H1 (cell line): ENCODE measurements around the gene MIB1. TPM values are rescaled to one million over a fixed set of nuclear protein-coding genes. Genes with fewer than 3 reads are reported as not detected.

Experiments used
- CTCF ChIA-PET: fragments of 300-600 bp; sonication (Branson Sonifier 250); formaldehyde crosslinking; loops from one replicate; lab custom pipeline; 2021; ENCODE audit not compliant: partially characterized antibody; lab: Charles Lee
- POLR2A ChIA-PET: fragments of 300-600 bp; sonication (Branson Sonifier 250); formaldehyde crosslinking; loops from one replicate; lab custom pipeline; 2021; ENCODE audit warnings: inconsistent platforms; ENCODE audit not compliant: partially characterized antibody; lab: Charles Lee
- DNase-seq, 2 experiments: peaks; one replicate each; pipeline versions ENCODE4 v3.0.0 to v3.0.0-alpha.2; 2010 to 2022; ENCODE audit warnings: low spot score in 2 of 2, low read depth in 1 of 2, mixed read lengths in 1 of 2
- FAIRE-seq: peaks from 2 replicates; lab custom pipeline; 2011; peaks lifted over from hg19 to GRCh38; lab: Jason Lieb, UNC
- H2AFZ ChIP-seq: 2 replicates; pipeline ENCODE4 v1.8.1; 2012; ENCODE audit warnings: low read length, inconsistent platforms
- H2AK5ac ChIP-seq: 2 replicates; pipeline ENCODE4 v1.6.1; 2013; ENCODE audit warnings: low read depth, low read length
- H2BK120ac ChIP-seq: replicated peaks from 2 replicates; pipeline ENCODE3; 2013; ENCODE audit warnings: low read depth, low read length, inconsistent platforms
- H2BK12ac ChIP-seq: 2 replicates; pipeline ENCODE4 v1.6.1; 2013; ENCODE audit warnings: low read depth, low read length
- H2BK15ac ChIP-seq: 2 replicates; pipeline ENCODE4 v1.6.1; 2013; ENCODE audit warnings: low read length
- H2BK20ac ChIP-seq: 2 replicates; pipeline ENCODE4 v1.6.1; 2013; ENCODE audit warnings: low read length
- H2BK5ac ChIP-seq: 2 replicates; pipeline ENCODE4 v1.6.1; 2013; ENCODE audit warnings: low read depth, low read length
- H3K14ac ChIP-seq: 2 replicates; pipeline ENCODE4 v1.6.1; 2013; ENCODE audit warnings: inconsistent platforms; ENCODE audit not compliant: insufficient read length
- H3K18ac ChIP-seq: 2 replicates; pipeline ENCODE4 v1.6.1; 2013; ENCODE audit warnings: low read length; ENCODE audit errors: extremely low read depth
- H3K23ac ChIP-seq: 2 replicates; pipeline ENCODE4 v1.6.1; 2013; ENCODE audit warnings: inconsistent platforms; ENCODE audit not compliant: insufficient read length
- H3K23me2 ChIP-seq: 2 replicates; pipeline ENCODE4 v1.6.1; 2013; ENCODE audit warnings: low read depth, low read length
- H3K27ac ChIP-seq: 2 replicates; pipeline ENCODE4 v1.6.1; 2011; ENCODE audit warnings: low read depth, low read length, inconsistent platforms
- H3K27me3 ChIP-seq, 4 experiments: replicated peaks in 1 of 4; 1 replicate in 1 of 4; 2 replicates in 3 of 4; pipeline versions ENCODE4 v1.6.1 to v1.8.1; 2011 to 2013; ENCODE audit warnings: low read length in 3 of 4, mild to moderate bottlenecking in 3 of 4, inconsistent platforms in 2 of 4, mixed read lengths in 2 of 4, moderate library complexity in 1 of 4; ENCODE audit not compliant: control insufficient read depth in 3 of 4, insufficient read depth in 3 of 4; ENCODE audit errors: extremely low read depth in 1 of 4
- H3K36me3 ChIP-seq, 4 experiments: 2 replicates each; pipeline versions ENCODE4 v1.6.1 to v1.8.1; 2011 to 2013; ENCODE audit warnings: mild to moderate bottlenecking in 4 of 4, low read length in 3 of 4, moderate library complexity in 2 of 4, control low read depth in 1 of 4, inconsistent platforms in 1 of 4; ENCODE audit not compliant: insufficient read depth in 4 of 4, control insufficient read depth in 2 of 4
- H3K4ac ChIP-seq: replicated peaks from 2 replicates; pipeline ENCODE3; 2013; ENCODE audit warnings: low read length, low read depth, mixed read lengths, inconsistent platforms; ENCODE audit not compliant: insufficient read length
- H3K4me1 ChIP-seq, 4 experiments: replicated peaks in 1 of 4; 1 replicate in 1 of 4; 2 replicates in 3 of 4; pipeline versions ENCODE4 v1.6.1 to v1.8.1; 2011 to 2013; ENCODE audit warnings: low read length in 3 of 4, inconsistent platforms in 2 of 4, mixed read lengths in 1 of 4; ENCODE audit not compliant: insufficient read depth in 4 of 4, control insufficient read depth in 3 of 4
- H3K4me2 ChIP-seq, 2 experiments: 2 replicates each; pipeline versions ENCODE4 v1.6.1 to v1.8.1; 2011 to 2013; ENCODE audit warnings: low read depth in 2 of 2, low read length in 2 of 2, control low read depth in 1 of 2, inconsistent platforms in 1 of 2, mild to moderate bottlenecking in 1 of 2; ENCODE audit not compliant: insufficient read depth in 1 of 2
- H3K4me3 ChIP-seq, 4 experiments: fragments of 200-600, 300-600 bp in 1 of 4; sonication (generic), shearing (Covaris generic), sonication (Bioruptor Twin) in 1 of 4; 2 replicates each; pipeline versions ENCODE4 v1.5.1 to v1.8.1; 2011 to 2016; ENCODE audit warnings: low read length in 4 of 4, low read depth in 3 of 4, control low read depth in 2 of 4, inconsistent platforms in 2 of 4, mild to moderate bottlenecking in 2 of 4, mixed read lengths in 1 of 4, moderate library complexity in 1 of 4; ENCODE audit not compliant: insufficient read depth in 2 of 4; ENCODE audit errors: extremely low read depth in 1 of 4
- H3K56ac ChIP-seq: replicated peaks from 2 replicates; pipeline ENCODE3; 2013; ENCODE audit warnings: low read depth, mild to moderate bottlenecking, mixed read lengths, low read length, inconsistent platforms; ENCODE audit not compliant: insufficient read length
- H3K79me1 ChIP-seq: 2 replicates; pipeline ENCODE4 v1.6.1; 2013; ENCODE audit warnings: low read depth, low read length, control low read depth
- H3K79me2 ChIP-seq, 2 experiments: 2 replicates each; pipeline versions ENCODE4 v1.6.1 to v1.8.1; 2012 to 2013; ENCODE audit warnings: low read length in 2 of 2, mild to moderate bottlenecking in 2 of 2, inconsistent platforms in 1 of 2; ENCODE audit not compliant: insufficient read depth in 2 of 2, control insufficient read depth in 1 of 2
- H3K9ac ChIP-seq, 4 experiments: replicated peaks in 1 of 4; 1 replicate in 1 of 4; 2 replicates in 3 of 4; pipeline versions ENCODE4 v1.6.1 to v1.8.1; 2011 to 2013; ENCODE audit warnings: low read depth in 3 of 4, low read length in 3 of 4, control low read depth in 2 of 4, mild to moderate bottlenecking in 2 of 4, moderate library complexity in 2 of 4, inconsistent platforms in 1 of 4; ENCODE audit errors: extremely low read depth in 1 of 4
- H3K9me3 ChIP-seq, 2 experiments: 2 replicates each; pipeline versions ENCODE4 v1.6.1 to v1.8.1; 2012 to 2013; ENCODE audit warnings: mild to moderate bottlenecking in 2 of 2, moderate library complexity in 2 of 2, control low read depth in 1 of 2, inconsistent platforms in 1 of 2, low read depth in 1 of 2, low read length in 1 of 2, mixed read lengths in 1 of 2; ENCODE audit not compliant: insufficient read depth in 2 of 2
- H4K20me1 ChIP-seq, 2 experiments: replicated peaks in 1 of 2; 2 replicates each; pipeline versions ENCODE3 to v1.8.1; 2011 to 2013; ENCODE audit warnings: inconsistent platforms in 2 of 2, low read length in 2 of 2, mild to moderate bottlenecking in 1 of 2; ENCODE audit not compliant: insufficient read depth in 2 of 2, control insufficient read depth in 1 of 2
- H4K5ac ChIP-seq: 2 replicates; pipeline ENCODE4 v1.6.1; 2013; ENCODE audit warnings: low read length, low read depth, mixed read lengths, inconsistent platforms; ENCODE audit not compliant: insufficient read length
- H4K8ac ChIP-seq: 2 replicates; pipeline ENCODE4 v1.8.0; 2013; ENCODE audit warnings: mild to moderate bottlenecking, moderate library complexity, low read length, inconsistent platforms; ENCODE audit not compliant: insufficient read depth; ENCODE audit errors: extremely low read depth
- H4K91ac ChIP-seq: replicated peaks from 2 replicates; pipeline ENCODE3; 2013; ENCODE audit warnings: low read length, mixed read lengths, inconsistent platforms; ENCODE audit not compliant: insufficient read length
- BRCA1 ChIP-seq: IDR thresholded peaks from 2 replicates; pipeline ENCODE4 v1.6.1; 2012; ENCODE audit warnings: low read depth, low read length, improper control_type of control experiment
- CHD1 ChIP-seq: IDR thresholded peaks from 2 replicates; pipeline ENCODE4 v1.6.1; 2012; ENCODE audit warnings: low read depth, low read length, improper control_type of control experiment
- JUND ChIP-seq: IDR thresholded peaks from 2 replicates; pipeline ENCODE4 v1.6.1; 2011; ENCODE audit warnings: mild to moderate bottlenecking, improper control_type of control experiment, low read length
- KDM4A ChIP-seq: IDR thresholded peaks from one replicate; pipeline ENCODE4 v1.7.1; 2012; ENCODE audit warnings: low read depth, mild to moderate bottlenecking, moderate library complexity, low read length, inconsistent platforms; ENCODE audit not compliant: severe bottlenecking
- MAX ChIP-seq: IDR thresholded peaks from 2 replicates; pipeline ENCODE4 v1.6.1; 2012; ENCODE audit warnings: inconsistent platforms
- NANOG ChIP-seq: IDR thresholded peaks from 2 replicates; pipeline ENCODE4 v1.6.1; 2011; ENCODE audit warnings: low read length, low read depth, mild to moderate bottlenecking, inconsistent platforms; ENCODE audit not compliant: insufficient read depth, poor library complexity, severe bottlenecking
- PHF8 ChIP-seq: fragments of 200-600 bp; sonication (generic); conservative IDR thresholded peaks from 2 replicates; pipeline ENCODE4 v1.7.1; 2012; ENCODE audit warnings: low read depth, mild to moderate bottlenecking, inconsistent platforms, low read length, moderate library complexity
- POU5F1 ChIP-seq: IDR thresholded peaks from 2 replicates; pipeline ENCODE4 v1.6.1; 2011; ENCODE audit warnings: low read depth, mild to moderate bottlenecking, low read length, moderate library complexity
- SAP30 ChIP-seq: fragments of 300-600 bp; sonication (generic); IDR thresholded peaks from 2 replicates; pipeline ENCODE4 v1.7.1; 2012; ENCODE audit warnings: low read length, moderate library complexity, mild to moderate bottlenecking, inconsistent platforms; ENCODE audit not compliant: insufficient read depth, insufficient replicate concordance
- SIRT6 ChIP-seq: IDR thresholded peaks from one replicate; pipeline ENCODE4 v1.7.1; 2012; ENCODE audit warnings: low read length, inconsistent platforms
- SP4 ChIP-seq: IDR thresholded peaks from 2 replicates; pipeline ENCODE4 v1.6.1; 2012; ENCODE audit warnings: low read length, inconsistent platforms
- TEAD4 ChIP-seq: IDR thresholded peaks from 2 replicates; pipeline ENCODE4 v1.6.1; 2012; ENCODE audit warnings: low read depth, low read length, inconsistent platforms, mixed read lengths
- ZNF274 ChIP-seq: IDR thresholded peaks from 2 replicates; pipeline ENCODE4 v1.7.0; 2012; ENCODE audit warnings: low read length, borderline replicate concordance; ENCODE audit errors: extremely low read depth
- WGBS, 2 experiments: shearing (Covaris generic) in 1 of 2; methylation state at CpG; one replicate each; pipeline versions ENCODE4 v1.1.6 to v1.1.7; 2013 to 2015; ENCODE audit warnings: low lambda C conversion rate in 2 of 2, mixed read lengths in 2 of 2, inconsistent platforms in 1 of 2, low coverage in 1 of 2, missing lambda C conversion rate in 1 of 2; ENCODE audit not compliant: insufficient replicate concordance in 2 of 2, insufficient coverage in 1 of 2, insufficient read length in 1 of 2; ENCODE audit errors: extremely low coverage in 1 of 2, missing lambda C conversion rate in 1 of 2; 5-methylcytosine and 5-hydroxymethylcytosine counted together
- polyA plus RNA-seq, 7 experiments: library from polyadenylated mRNA; depleted of rRNA in 3 of 7; stranded (reverse) in 5 of 7; unstranded in 2 of 7; fragments of >200 nt in 5 of 7; fragments of 200-250 nt in 2 of 7; gene quantifications; 1 replicate in 5 of 7; 2 replicates in 1 of 7; 4 replicates in 1 of 7; pipeline versions ENCODE4 v1.2.1 to v1.2.3, GENCODE V29; 2011 to 2013; ENCODE audit warnings: missing spikeins in 2 of 7, mixed read lengths in 2 of 7
- total RNA-seq: library from RNA; stranded (reverse); fragmentation: NEBNext Ultra II Directional; extraction: Animal tissue kit (Norgen Biotek cat#: 25700); gene quantifications from 2 replicates; pipeline ENCODE4 v1.2.1, GENCODE V29; 2021

The MIB1 gene
- total and polyA plus RNA-seq, 2 of the 8 experiments (the other 6 are each of a cell fraction or from before 2014, with no cell fraction given), result 8.2 to 60.3 TPM

- Histone ChIP-seq H2BK15ac (no peak overlapping the region), H4K5ac (no peak overlapping the region), H3K9me3 (no peaks in the 10 kb centered on the region), H2AFZ (no peak overlapping the region), H3K36me3 (peaks cover 2 to 45% (median 19%) of the 10 kb centered on the region in 4 experiments; a peak in 5 of 8 replicates)
- TF ChIP-seq CHD1 (no peak), BRCA1 (no peak), POU5F1 (no peak), JUND (no peak), SAP30 (no peak), SIRT6 (no peak), PHF8 (no peak), MAX (no peak), KDM4A (no peak), SP4 (no peak), ZNF274 (no peak), NANOG (no peak), TEAD4 (no peak)
- TF ChIP-seq, all 59 proteins: peak for 0
- no peak overlapping the region for H2BK12ac ChIP-seq
- no peaks in the 10 kb centered on the region for H3K23me2 ChIP-seq
- peaks cover 0 to 3% of the 10 kb centered on the region in 2 experiments for H4K20me1 ChIP-seq
- H3K9ac ChIP-seq, result no peak overlapping the region
- no peak overlapping the region for H2AK5ac ChIP-seq
- 100% methylated on average over 1 of the region's 1 CpG; no CpG with 5 or more reads in 1 of the 2 experiments for WGBS, 2 experiments
- H3K18ac ChIP-seq, result no peak overlapping the region
- no peak overlapping the region for H3K4me2 ChIP-seq
- no peak overlapping the region for H3K4me3 ChIP-seq
- ChIA-PET POLR2A (no interaction called here), CTCF (interaction anchor here (0.5 kb wide), 1 partner anchor 91 kb away, joined by 4 read pairs; no protein-coding TSS in a partner anchor)
- no peak overlapping the region for H2BK20ac ChIP-seq
- H3K23ac ChIP-seq, result no peak overlapping the region
- no peak overlapping the region for H4K91ac ChIP-seq
- no peak overlapping the region for H3K27ac ChIP-seq
- H3K56ac ChIP-seq, result no peak overlapping the region
- no peaks in the 10 kb centered on the region for H3K27me3 ChIP-seq
- no peaks in the 10 kb centered on the region for H3K4me1 ChIP-seq
- H3K79me2 ChIP-seq, result no peaks in the 10 kb centered on the region
- no peak overlapping the region for H2BK5ac ChIP-seq
- no peak overlapping the region for H3K14ac ChIP-seq
- no peak overlapping the region for H2BK120ac ChIP-seq
- DNase-seq (no peak), FAIRE-seq (no peak)
- no peak overlapping the region for H4K8ac ChIP-seq
- H3K4ac ChIP-seq, result no peak overlapping the region
- H3K79me1 ChIP-seq, result no peaks in the 10 kb centered on the region; the same call in 1 of the 2 replicates
These were observed 118.0 kb downstream of the MIB1 start for GRCh38 chr18:21858544-21858943.
